Activated CD8-positive, alpha-beta memory T cell treated with anti-CD3 and anti-CD28 coated beads, Interleukin-2, amount 10 ng/mL, durations not matched to agents 7 days and 5 days (primary cell): ENCODE data around the gene PLD3. TPM values are rescaled to one million over a fixed set of nuclear protein-coding genes. Genes with fewer than 3 reads are reported as not detected.

Source experiments
- ATAC-seq: fragments of 150-1000 bp; cut with Tn5 transposase; one replicate; pipeline ENCODE4 v1.10.0; 2021; ENCODE audit warnings: moderate library complexity
- CTCF ChIA-PET: fragments of 350-600 bp; sonication (Branson Sonifier 250); formaldehyde crosslinking; loops from one replicate; lab custom pipeline; 2021; ENCODE audit warnings: antibody characterized with exemption; lab: Charles Lee
- DNase-seq: peaks from one replicate; pipeline ENCODE4 v3.0.0-alpha.2; 2020
- H3K27ac Mint-ChIP-seq: one replicate; pipeline ENCODE4 v1.8.0; 2021; ENCODE audit warnings: mild to moderate bottlenecking, mixed read lengths
- H3K27me3 Mint-ChIP-seq: one replicate; pipeline ENCODE4 v1.8.0; 2021; ENCODE audit warnings: mixed read lengths
- H3K36me3 Mint-ChIP-seq: one replicate; pipeline ENCODE4 v1.8.0; 2021; ENCODE audit warnings: mild to moderate bottlenecking, mixed read lengths
- H3K4me1 Mint-ChIP-seq: one replicate; pipeline ENCODE4 v1.8.0; 2021; ENCODE audit warnings: mixed read lengths
- H3K4me3 Mint-ChIP-seq: one replicate; pipeline ENCODE4 v1.8.0; 2021; ENCODE audit warnings: mild to moderate bottlenecking, moderate library complexity, mixed read lengths
- H3K9me3 Mint-ChIP-seq: one replicate; pipeline ENCODE4 v1.8.0; 2022; ENCODE audit warnings: low read depth, mixed read lengths
- total RNA-seq, 2 experiments: library from RNA; stranded (reverse); gene quantifications; one replicate each; pipeline ENCODE4 v1.2.3, GENCODE V29; 2021

The PLD3 gene
- 10 to 100 TPM; 72.0 to 84.7 TPM for total RNA-seq

DNA sequence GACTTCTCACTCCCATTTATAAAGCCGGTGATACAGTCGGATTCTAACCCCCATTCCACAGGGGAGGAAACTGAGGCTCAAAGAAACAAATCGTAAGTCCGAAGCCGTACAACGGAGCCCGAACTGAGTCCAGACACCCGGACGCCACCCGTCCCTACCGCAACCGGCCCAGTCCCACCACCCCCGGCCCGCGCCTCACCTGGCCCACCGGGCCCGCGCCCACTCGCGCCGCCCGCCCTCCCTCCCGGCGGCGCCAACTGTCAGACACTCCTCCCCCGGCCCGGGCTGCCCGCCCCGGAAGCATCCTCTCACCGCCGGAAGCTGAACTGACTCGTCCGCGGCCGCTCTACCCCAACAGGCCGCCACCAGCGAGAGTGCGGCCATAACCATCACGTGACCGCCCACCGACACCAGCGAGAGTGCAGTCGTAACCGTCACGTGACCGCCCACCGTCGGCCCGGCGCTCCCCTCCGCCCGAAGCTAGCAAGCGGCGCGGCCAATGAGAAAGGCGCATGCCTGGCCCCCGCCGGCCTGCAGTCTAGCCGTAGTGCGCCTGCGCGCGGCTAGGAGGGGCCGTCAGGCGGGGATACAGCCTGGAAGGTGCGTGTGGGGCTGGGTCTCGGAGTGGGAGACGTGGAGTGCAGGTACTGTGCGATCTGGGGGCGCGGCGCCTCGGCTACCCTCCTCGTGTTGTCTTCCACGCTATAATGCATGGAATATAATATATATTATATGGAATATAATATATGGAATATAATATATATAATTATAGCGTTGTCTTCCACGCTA, at the start of gene PLD3, which contains the start of gene C19orf47:
TSS of gene PLD3 (plus strand) at position 571 of the 789 bp plus-strand sequence. CDS start 17,789 bp downstream, outside the sequence.
TSS of gene C19orf47 (minus strand) at position 273 of the 789 bp plus-strand sequence. CDS start 6,540 bp downstream, outside the sequence.
- Mint-ChIP-seq H3K9me3 (no peaks in the 10 kb centered on the region), H3K27ac (peak within 1 kb of the TSS; percentile 86), H3K36me3 (peaks cover 5% of the 10 kb centered on the region), H3K4me3 (peak within 1 kb of the TSS; percentile 86), H3K27me3 (peaks cover 2% of the 10 kb centered on the region), H3K4me1 (peaks cover 30% of the 10 kb centered on the region)
- DNase-seq = peak; percentile 100
- peak; percentile 95 for ATAC-seq
- CTCF ChIA-PET = interaction anchor here (1.3 to 2.6 kb wide), 7 partner anchors 11 to 201 kb away, joined by 3 to 13 read pairs (median 4); no protein-coding TSS in a partner anchor

DNA sequence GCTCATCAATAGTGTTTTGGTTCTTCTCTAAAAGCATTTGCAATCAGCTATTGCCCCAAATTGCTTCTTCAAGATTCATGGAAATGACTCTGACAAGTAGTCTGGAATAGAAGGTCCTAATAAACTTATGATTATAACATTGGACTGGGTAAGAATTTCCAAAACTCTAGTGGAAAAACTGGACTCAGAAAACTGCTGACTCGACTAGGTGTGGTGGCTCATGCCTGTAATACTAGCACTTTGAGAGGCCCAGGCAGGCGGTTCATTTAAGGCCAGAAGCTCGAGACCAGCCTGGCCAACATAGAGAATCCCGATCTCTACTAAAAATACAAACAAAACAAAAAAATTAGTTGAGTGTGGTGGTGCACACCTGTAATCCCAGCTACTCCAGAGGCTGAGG, 47.8 kb upstream of the PLD3 start:
- CTCF ChIA-PET = interaction anchor here (0.8 kb wide), 1 partner anchor 19 kb away, joined by 3 read pairs; no protein-coding TSS in a partner anchor
- Mint-ChIP-seq H3K36me3 (no peaks in the 10 kb centered on the region), H3K27me3 (no peaks in the 10 kb centered on the region), H3K4me1 (peaks cover 2% of the 10 kb centered on the region), H3K27ac (no peak overlapping the region), H3K4me3 (no peak overlapping the region), H3K9me3 (no peaks in the 10 kb centered on the region)
- no peak for ATAC-seq
- no peak for DNase-seq

DNA sequence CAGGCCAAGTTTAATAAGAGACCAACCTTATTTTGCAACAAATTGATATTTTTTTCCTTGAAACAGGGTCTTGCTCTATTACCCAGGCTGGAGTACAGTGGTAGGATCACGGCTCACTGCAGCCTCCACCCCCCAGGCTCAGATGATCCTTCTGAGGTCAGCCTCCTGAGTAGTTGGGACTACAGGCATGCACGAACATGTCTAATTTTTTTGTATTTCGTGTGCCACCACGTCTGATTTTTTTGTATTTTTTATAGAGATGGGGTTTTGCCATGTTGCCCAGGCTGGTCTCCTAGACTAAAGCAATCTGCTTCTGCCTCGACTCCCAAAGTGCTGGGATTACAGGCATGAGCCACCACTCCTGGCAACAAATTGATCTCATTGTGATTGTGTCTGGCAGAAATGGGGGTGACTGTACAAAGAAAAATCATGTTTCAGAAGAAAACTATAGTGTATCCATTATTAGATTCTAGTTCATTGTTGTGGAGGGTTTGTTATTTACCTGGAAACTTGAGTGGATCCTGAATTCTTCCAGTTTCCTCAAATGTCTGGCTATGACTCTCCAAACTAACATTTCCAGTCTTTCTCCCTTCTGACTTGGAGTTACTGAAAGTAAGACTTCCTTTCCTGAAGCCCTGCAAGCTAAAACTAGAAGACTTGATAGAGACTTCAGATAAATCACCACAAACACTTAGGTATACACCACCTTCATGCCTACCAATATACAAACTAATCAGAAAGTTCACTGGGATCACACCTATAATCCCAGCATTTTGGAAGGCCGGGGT, 46.1 kb upstream of the PLD3 start:
- Mint-ChIP-seq H3K9me3 (no peaks in the 10 kb centered on the region), H3K4me1 (peaks cover 2% of the 10 kb centered on the region), H3K36me3 (no peaks in the 10 kb centered on the region), H3K4me3 (no peak overlapping the region), H3K27ac (no peak overlapping the region), H3K27me3 (no peaks in the 10 kb centered on the region)
- CTCF ChIA-PET = interaction anchor here (0.7 kb wide), 1 partner anchor 34 kb away, joined by 3 read pairs; no protein-coding TSS in a partner anchor
- ATAC-seq (no peak), DNase-seq (no peak)

DNA sequence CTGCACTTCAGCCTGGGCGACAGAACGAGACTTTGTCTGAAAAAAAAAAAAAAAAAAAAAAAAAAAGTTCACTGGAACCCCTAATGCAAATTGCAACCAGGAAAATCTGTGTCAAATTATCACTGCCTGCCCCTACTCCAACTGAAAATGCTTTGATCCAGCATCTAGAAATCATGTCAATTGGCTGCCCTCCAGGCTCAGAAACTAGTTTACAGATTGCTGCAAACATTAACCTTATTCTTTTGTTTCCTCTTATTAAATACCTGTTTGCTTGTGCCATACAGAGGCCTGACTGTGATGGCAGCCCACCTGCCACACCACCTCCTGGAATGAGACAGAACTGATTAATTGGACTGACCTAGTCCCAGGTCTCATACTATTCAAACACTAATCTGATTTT, 44.7 kb upstream of the PLD3 start:
- CTCF ChIA-PET = interaction anchor here (1.4 to 2.2 kb wide), 4 partner anchors 27 to 330 kb away, joined by 4 to 27 read pairs (median 16); partner anchors contain the start of genes BLVRB and SPTBN4
- DNase-seq (no peak), ATAC-seq (no peak)
- Mint-ChIP-seq H3K27ac (no peak overlapping the region), H3K9me3 (no peaks in the 10 kb centered on the region), H3K36me3 (no peaks in the 10 kb centered on the region), H3K4me3 (no peak overlapping the region), H3K27me3 (no peaks in the 10 kb centered on the region), H3K4me1 (peaks cover 4% of the 10 kb centered on the region)

GRCh38 chr19:40304306-40304705, 44.2 kb upstream of the PLD3 start:
- CTCF ChIA-PET = interaction anchor here (1.3 to 4.1 kb wide), 13 partner anchors 18 to 330 kb away, joined by 3 to 38 read pairs (median 5); partner anchors contain the start of genes AKT2, BLVRB, C19orf47 and LTBP4
- no peak for DNase-seq
- H3K27me3 Mint-ChIP-seq = no peaks in the 10 kb centered on the region

DNA sequence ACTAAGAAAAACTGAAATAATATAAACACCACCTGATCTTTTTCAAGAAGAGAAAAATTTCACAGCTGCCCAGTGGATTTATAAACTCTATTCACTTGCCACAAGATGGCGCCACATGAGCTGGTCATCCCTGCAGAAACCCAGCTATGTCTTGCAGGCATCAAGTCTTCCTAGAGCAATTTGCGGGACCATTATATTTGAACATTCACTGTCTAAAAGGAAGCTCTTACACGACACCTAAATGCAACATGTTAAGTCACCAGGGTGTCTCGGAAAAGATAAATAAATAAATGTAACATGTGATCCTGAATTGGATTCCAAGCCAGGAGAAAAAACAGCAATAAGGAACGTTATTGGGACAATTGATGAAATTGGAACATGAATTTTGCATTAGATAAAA, 43.1 kb upstream of the PLD3 start:
- Mint-ChIP-seq H3K4me1 (peaks cover 4% of the 10 kb centered on the region), H3K36me3 (no peaks in the 10 kb centered on the region), H3K27ac (no peak overlapping the region), H3K27me3 (no peaks in the 10 kb centered on the region), H3K4me3 (no peak overlapping the region), H3K9me3 (no peaks in the 10 kb centered on the region)
- peak; percentile 76 for ATAC-seq
- peak; percentile 87 for DNase-seq
- CTCF ChIA-PET = interaction anchor here (0.6 to 4.1 kb wide), 60 partner anchors 9 to 1022 kb away, joined by 3 to 38 read pairs (median 4); partner anchors contain the start of genes AKT2, BLVRB, C19orf47 and LTBP4

More at GRCh38 chr19:40304306-40304705, 44.2 kb upstream of the PLD3 start:
- ATAC-seq = no peak
- Mint-ChIP-seq H3K36me3 (no peaks in the 10 kb centered on the region), H3K4me3 (no peak overlapping the region), H3K4me1 (peaks cover 4% of the 10 kb centered on the region), H3K27ac (no peak overlapping the region), H3K9me3 (no peaks in the 10 kb centered on the region)

GRCh38 chr19:40309666-40310065, 38.8 kb upstream of the PLD3 start:
- Mint-ChIP-seq H3K36me3 (no peaks in the 10 kb centered on the region), H3K4me3 (no peak overlapping the region), H3K27ac (no peak overlapping the region), H3K27me3 (no peaks in the 10 kb centered on the region), H3K9me3 (no peaks in the 10 kb centered on the region), H3K4me1 (peaks cover 13% of the 10 kb centered on the region)
- DNase-seq (no peak), ATAC-seq (no peak)
- CTCF ChIA-PET = interaction anchor here (0.9 to 1.0 kb wide), 2 partner anchors 154 to 325 kb away, joined by 3 to 4 read pairs; no protein-coding TSS in a partner anchor

DNA sequence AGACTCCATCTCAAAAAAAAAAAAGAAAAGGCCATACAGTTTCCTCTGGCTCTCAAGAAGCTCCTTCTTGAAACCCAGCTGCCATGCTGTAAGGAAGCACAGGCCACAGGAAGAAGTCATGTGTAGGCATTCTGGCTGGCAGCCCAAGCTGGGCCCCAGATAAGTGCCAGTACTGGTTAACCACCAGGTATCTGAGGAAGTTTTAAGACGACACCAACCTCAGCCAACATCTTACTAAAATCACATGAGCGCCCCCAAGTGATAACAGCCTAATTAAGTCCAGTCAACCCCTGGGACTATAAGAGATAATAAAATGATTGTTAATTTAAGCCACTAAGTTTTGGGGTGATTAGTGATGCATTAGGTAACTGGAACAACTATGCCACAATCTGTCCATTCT, 36.0 kb upstream of the PLD3 start:
- peaks cover 3% of the 10 kb centered on the region for H3K36me3 Mint-ChIP-seq
- H3K27ac Mint-ChIP-seq = no peak overlapping the region
- H3K9me3 Mint-ChIP-seq = no peaks in the 10 kb centered on the region
- H3K4me3 Mint-ChIP-seq = no peak overlapping the region
- DNase-seq = no peak
- no peaks in the 10 kb centered on the region for H3K27me3 Mint-ChIP-seq
- H3K4me1 Mint-ChIP-seq = peaks cover 11% of the 10 kb centered on the region
- ATAC-seq = no peak
- CTCF ChIA-PET = no interaction called here

- Mint-ChIP-seq H3K27ac (no peak overlapping the region), H3K27me3 (no peaks in the 10 kb centered on the region), H3K4me3 (no peak overlapping the region), H3K9me3 (no peaks in the 10 kb centered on the region), H3K36me3 (peaks cover 3% of the 10 kb centered on the region), H3K4me1 (peaks cover 9% of the 10 kb centered on the region)
- CTCF ChIA-PET = no interaction called here
- ATAC-seq (no peak), DNase-seq (no peak)
Measured at GRCh38 chr19:40313229-40313983, 35.1 kb upstream of the PLD3 start.

GRCh38 chr19:40314656-40315055, 33.8 kb upstream of the PLD3 start:
- DNase-seq (no peak), ATAC-seq (no peak)
- no peak overlapping the region for H3K4me3 Mint-ChIP-seq
- no peak overlapping the region for H3K27ac Mint-ChIP-seq
- H3K36me3 Mint-ChIP-seq = peaks cover 5% of the 10 kb centered on the region
- no peaks in the 10 kb centered on the region for H3K9me3 Mint-ChIP-seq
- H3K4me1 Mint-ChIP-seq = peaks cover 9% of the 10 kb centered on the region
- no peaks in the 10 kb centered on the region for H3K27me3 Mint-ChIP-seq
- CTCF ChIA-PET = interaction anchor here (1.1 kb wide), 1 partner anchor 9 kb away, joined by 4 read pairs; no protein-coding TSS in a partner anchor

DNA sequence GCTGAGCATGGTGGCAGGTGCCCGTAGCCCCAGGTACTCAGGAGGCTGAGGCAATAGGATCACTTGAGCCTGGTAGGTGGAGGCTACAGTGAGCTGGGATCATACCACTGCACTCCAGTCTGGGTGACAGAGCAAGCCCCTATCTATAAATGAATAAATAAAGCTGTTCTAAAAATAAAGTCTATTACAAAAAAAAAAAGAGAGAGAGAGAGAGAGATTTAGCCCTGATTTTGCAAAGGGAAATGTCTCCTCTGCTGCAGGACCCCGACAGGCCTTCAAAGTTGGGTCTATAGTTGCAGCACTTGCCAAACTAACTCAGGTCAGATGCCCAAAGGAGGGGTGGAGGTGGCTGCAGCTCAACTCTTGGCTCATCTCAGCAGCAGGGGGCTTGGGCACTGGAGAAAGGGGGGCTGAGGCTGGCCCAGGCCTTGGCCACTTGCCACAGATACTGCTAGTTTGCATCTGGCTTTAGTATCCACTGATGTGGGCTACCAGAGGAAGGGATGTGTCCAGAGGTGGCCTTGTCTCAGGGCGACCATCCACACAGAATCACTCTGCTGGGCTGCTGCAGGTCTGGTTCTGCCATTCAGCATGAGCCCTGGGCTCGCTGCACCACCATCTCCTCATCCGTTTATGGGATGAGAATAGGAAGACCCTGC, 32.6 kb upstream of the PLD3 start:
- Mint-ChIP-seq H3K27me3 (no peaks in the 10 kb centered on the region), H3K9me3 (no peaks in the 10 kb centered on the region), H3K36me3 (peaks cover 5% of the 10 kb centered on the region), H3K4me3 (no peak overlapping the region), H3K4me1 (peaks cover 9% of the 10 kb centered on the region), H3K27ac (no peak overlapping the region)
- ATAC-seq = no peak
- CTCF ChIA-PET = interaction anchor here (0.5 to 1.1 kb wide), 2 partner anchors 8 to 10 kb away, joined by 3 to 6 read pairs; no protein-coding TSS in a partner anchor
- no peak for DNase-seq

- no peaks in the 10 kb centered on the region for H3K27me3 Mint-ChIP-seq
- H3K9me3 Mint-ChIP-seq = no peaks in the 10 kb centered on the region
- H3K27ac Mint-ChIP-seq = no peak overlapping the region
- DNase-seq = no peak
- CTCF ChIA-PET = interaction anchor here (1.1 kb wide), 2 partner anchors 12 to 167 kb away, joined by 3 to 4 read pairs; no protein-coding TSS in a partner anchor
- no peak for ATAC-seq
- peaks cover 7% of the 10 kb centered on the region for H3K4me1 Mint-ChIP-seq
- H3K36me3 Mint-ChIP-seq = peaks cover 8% of the 10 kb centered on the region
- H3K4me3 Mint-ChIP-seq = no peak overlapping the region
Measured at GRCh38 chr19:40317338-40317737, 31.2 kb upstream of the PLD3 start.
